ENCODE data around the gene SIN3A.

DNA sequence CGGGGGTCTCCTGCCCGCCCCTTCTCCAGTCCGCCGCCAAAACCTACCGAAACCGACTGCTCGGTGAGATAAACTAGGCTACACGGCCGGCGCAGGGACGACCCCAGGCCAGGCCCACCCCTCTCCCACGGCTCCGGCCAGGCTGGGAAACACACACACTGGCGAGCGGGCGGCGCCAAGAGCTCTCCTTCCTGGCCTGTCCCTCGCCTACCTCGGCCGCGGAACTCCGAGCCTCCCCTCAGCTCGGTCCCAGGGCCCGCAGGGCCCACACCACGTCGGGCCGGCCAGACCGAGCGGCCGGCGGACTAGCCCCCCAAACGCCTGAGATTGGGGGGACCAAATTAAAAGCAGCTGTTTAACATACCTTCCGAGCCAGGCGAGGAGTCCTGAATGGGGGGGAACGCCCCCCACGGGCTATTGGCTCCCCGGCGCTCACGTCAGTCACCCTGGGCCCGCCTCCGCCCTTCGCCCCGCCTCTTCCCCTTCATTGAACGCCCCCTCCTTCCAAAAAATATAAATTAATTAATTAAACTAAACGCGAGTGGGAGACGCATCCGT, 4.0 kb upstream of the SIN3A start:
- no peak for TF ChIP-seq EZH2 (IDR thresholded peaks at IDR 0.05; ENCODE audit: low read length, missing control alignments)
- TF ChIP-seq, protein P1, sequence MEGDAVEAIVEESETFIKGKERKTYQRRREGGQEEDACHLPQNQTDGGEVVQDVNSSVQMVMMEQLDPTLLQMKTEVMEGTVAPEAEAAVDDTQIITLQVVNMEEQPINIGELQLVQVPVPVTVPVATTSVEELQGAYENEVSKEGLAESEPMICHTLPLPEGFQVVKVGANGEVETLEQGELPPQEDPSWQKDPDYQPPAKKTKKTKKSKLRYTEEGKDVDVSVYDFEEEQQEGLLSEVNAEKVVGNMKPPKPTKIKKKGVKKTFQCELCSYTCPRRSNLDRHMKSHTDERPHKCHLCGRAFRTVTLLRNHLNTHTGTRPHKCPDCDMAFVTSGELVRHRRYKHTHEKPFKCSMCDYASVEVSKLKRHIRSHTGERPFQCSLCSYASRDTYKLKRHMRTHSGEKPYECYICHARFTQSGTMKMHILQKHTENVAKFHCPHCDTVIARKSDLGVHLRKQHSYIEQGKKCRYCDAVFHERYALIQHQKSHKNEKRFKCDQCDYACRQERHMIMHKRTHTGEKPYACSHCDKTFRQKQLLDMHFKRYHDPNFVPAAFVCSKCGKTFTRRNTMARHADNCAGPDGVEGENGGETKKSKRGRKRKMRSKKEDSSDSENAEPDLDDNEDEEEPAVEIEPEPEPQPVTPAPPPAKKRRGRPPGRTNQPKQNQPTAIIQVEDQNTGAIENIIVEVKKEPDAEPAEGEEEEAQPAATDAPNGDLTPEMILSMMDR (conservative IDR thresholded peaks at IDR 0.05 in 1 of 2, IDR thresholded peaks at IDR 0.05 in 1 of 2; ENCODE audit: low read depth in 1 of 2, low read length in 2 of 2): no peak
